H9 (cell line): Measurements from ENCODE around the gene CSTPP1. TPM values are rescaled to one million over a fixed set of nuclear protein-coding genes. Genes with fewer than 3 reads are reported as not detected.

Source experiments
- DNase-seq: peaks from one replicate; pipeline ENCODE4 v3.0.0-alpha.2; 2017
- H2AFZ ChIP-seq: one replicate; pipeline ENCODE4 v1.6.1; 2013; ENCODE audit warnings: mild to moderate bottlenecking, low read length, control low read depth, moderate library complexity
- H2AK5ac ChIP-seq: 2 replicates; pipeline ENCODE4 v1.6.1; 2013; ENCODE audit warnings: low read length, control low read depth, mixed read lengths; ENCODE audit not compliant: insufficient read length
- H2BK120ac ChIP-seq: one replicate; pipeline ENCODE4 v1.6.1; 2013; ENCODE audit warnings: low read depth, mild to moderate bottlenecking, low read length, control low read depth, inconsistent platforms; ENCODE audit not compliant: poor library complexity, severe bottlenecking
- H2BK12ac ChIP-seq: 2 replicates; pipeline ENCODE4 v1.6.1; 2013; ENCODE audit warnings: low read length, control low read depth, mixed read lengths, low read depth; ENCODE audit not compliant: insufficient read length
- H2BK15ac ChIP-seq: 2 replicates; pipeline ENCODE4 v1.6.1; 2013; ENCODE audit warnings: low read depth, low read length, control low read depth
- H2BK20ac ChIP-seq: one replicate; pipeline ENCODE4 v1.6.1; 2013; ENCODE audit warnings: low read depth, mild to moderate bottlenecking, low read length, control low read depth, inconsistent platforms; ENCODE audit not compliant: poor library complexity, severe bottlenecking
- H2BK5ac ChIP-seq: 2 replicates; pipeline ENCODE4 v1.6.1; 2013; ENCODE audit warnings: low read length, control low read depth, mixed read lengths; ENCODE audit not compliant: insufficient read length
- H3K14ac ChIP-seq: 2 replicates; pipeline ENCODE4 v1.6.1; 2013; ENCODE audit warnings: low read length, control low read depth; ENCODE audit not compliant: insufficient read depth
- H3K18ac ChIP-seq: 2 replicates; pipeline ENCODE4 v1.6.1; 2013; ENCODE audit warnings: low read depth, mild to moderate bottlenecking, mixed read lengths, low read length, control low read depth; ENCODE audit not compliant: insufficient read length
- H3K23ac ChIP-seq: 2 replicates; pipeline ENCODE4 v1.6.1; 2013; ENCODE audit warnings: low read length, control low read depth, mixed read lengths, low read depth; ENCODE audit not compliant: insufficient read length
- H3K23me2 ChIP-seq: 2 replicates; pipeline ENCODE4 v1.6.1; 2013; ENCODE audit warnings: low read depth, mild to moderate bottlenecking, mixed read lengths, low read length, control low read depth; ENCODE audit not compliant: insufficient read length, poor library complexity, severe bottlenecking
- H3K27ac ChIP-seq: 2 replicates; pipeline ENCODE4 v1.5.1; 2013; ENCODE audit warnings: low read length, control low read depth, mixed read lengths, low read depth; ENCODE audit not compliant: insufficient read length
- H3K27me3 ChIP-seq: 2 replicates; pipeline ENCODE4 v1.6.1; 2013; ENCODE audit warnings: low read length, control low read depth, inconsistent platforms; ENCODE audit not compliant: insufficient read depth
- H3K4ac ChIP-seq: 2 replicates; pipeline ENCODE4 v1.6.1; 2013; ENCODE audit warnings: low read depth, mild to moderate bottlenecking, control low read depth, inconsistent platforms, low read length, moderate library complexity
- H3K4me1 ChIP-seq: 2 replicates; pipeline ENCODE4 v1.6.1; 2013; ENCODE audit warnings: low read length, control low read depth, inconsistent platforms; ENCODE audit not compliant: insufficient read depth
- H3K4me2 ChIP-seq: 2 replicates; pipeline ENCODE4 v1.6.1; 2013; ENCODE audit warnings: low read length, control low read depth, mixed read lengths; ENCODE audit not compliant: insufficient read length, insufficient read depth
- H3K56ac ChIP-seq: 2 replicates; pipeline ENCODE4 v1.6.1; 2013; ENCODE audit warnings: low read depth, mild to moderate bottlenecking, mixed read lengths, low read length, control low read depth; ENCODE audit not compliant: insufficient read length
- H3K79me1 ChIP-seq: 2 replicates; pipeline ENCODE4 v1.6.1; 2013; ENCODE audit warnings: low read depth, mild to moderate bottlenecking, moderate library complexity, low read length, control low read depth, inconsistent platforms; ENCODE audit not compliant: insufficient read depth, poor library complexity, severe bottlenecking
- H3K79me2 ChIP-seq: 2 replicates; pipeline ENCODE4 v1.6.1; 2013; ENCODE audit warnings: low read length, control low read depth, inconsistent platforms; ENCODE audit not compliant: insufficient read depth
- H3K9ac ChIP-seq: 2 replicates; pipeline ENCODE4 v1.6.1; 2013; ENCODE audit warnings: low read length, control low read depth, mixed read lengths; ENCODE audit not compliant: insufficient read length; ENCODE audit errors: extremely low read depth
- H3K9me3 ChIP-seq: one replicate; pipeline ENCODE4 v1.6.1; 2013; ENCODE audit warnings: low read depth, low read length, inconsistent platforms; ENCODE audit not compliant: control insufficient read depth
- H3T11ph ChIP-seq: one replicate; pipeline ENCODE4 v1.6.1; 2013; ENCODE audit warnings: mild to moderate bottlenecking, low read length, control low read depth, inconsistent platforms
- H4K20me1 ChIP-seq: one replicate; pipeline ENCODE4 v1.6.1; 2013; ENCODE audit not compliant: control insufficient read depth, insufficient read length, insufficient read depth
- H4K5ac ChIP-seq: 2 replicates; pipeline ENCODE4 v1.6.1; 2013; ENCODE audit warnings: low read depth, mild to moderate bottlenecking, mixed read lengths, low read length, control low read depth; ENCODE audit not compliant: insufficient read length
- H4K8ac ChIP-seq: replicated peaks from 2 replicates; pipeline ENCODE4 v1.6.1; 2013; ENCODE audit warnings: low read length, control low read depth, mixed read lengths, low read depth; ENCODE audit not compliant: insufficient read length
- H4K91ac ChIP-seq: 2 replicates; pipeline ENCODE4 v1.6.1; 2013; ENCODE audit warnings: low read depth, mild to moderate bottlenecking, moderate library complexity, mixed read lengths, low read length, control low read depth; ENCODE audit not compliant: insufficient read length
- H3K27ac Mint-ChIP-seq, 3 experiments: 2 replicates in 2 of 3; 3 replicates in 1 of 3; pipeline ENCODE4 v1.8.0; 2020 to 2021; ENCODE audit warnings: mixed read lengths in 3 of 3, mild to moderate bottlenecking in 1 of 3, moderate library complexity in 1 of 3
- H3K27me3 Mint-ChIP-seq: 2 replicates; pipeline ENCODE4 v1.8.0; 2021; ENCODE audit warnings: low read depth, mild to moderate bottlenecking, moderate library complexity, mixed read lengths
- H3K36me3 Mint-ChIP-seq, 3 experiments: 2 replicates in 2 of 3; 3 replicates in 1 of 3; pipeline ENCODE4 v1.8.0; 2020 to 2021; ENCODE audit warnings: low read depth in 3 of 3, mixed read lengths in 3 of 3; ENCODE audit not compliant: insufficient read depth in 1 of 3
- H3K4me1 Mint-ChIP-seq, 2 experiments: 2 replicates each; pipeline ENCODE4 v1.8.0; 2020; ENCODE audit warnings: mixed read lengths in 2 of 2
- H3K4me3 Mint-ChIP-seq, 2 experiments: 2 replicates in 1 of 2; 3 replicates in 1 of 2; pipeline ENCODE4 v1.8.0; 2020 to 2021; ENCODE audit warnings: mild to moderate bottlenecking in 2 of 2, mixed read lengths in 2 of 2, moderate library complexity in 1 of 2
- H3K9me3 Mint-ChIP-seq, 2 experiments: 2 replicates in 1 of 2; 3 replicates in 1 of 2; pipeline ENCODE4 v1.8.0; 2020; ENCODE audit warnings: mild to moderate bottlenecking in 2 of 2, mixed read lengths in 2 of 2, moderate library complexity in 1 of 2
- WGBS: extraction: QIAGEN DNeasy Blood & Tissue Kit; methylation state at CpG from one replicate; pipeline ENCODE4 v1.1.7; 2013; ENCODE audit warnings: missing lambda C conversion rate, low lambda C conversion rate, mixed read lengths; ENCODE audit not compliant: insufficient read length; ENCODE audit errors: extremely low coverage; 5-methylcytosine and 5-hydroxymethylcytosine counted together
- total RNA-seq: library from RNA; stranded (reverse); gene quantifications from 2 replicates; pipeline ENCODE4 v1.2.1, GENCODE V29; 2021
- TF ChIP-seq, protein P1 (sequence below): fragments of 200-600 bp; sonication (generic); conservative IDR thresholded peaks from 3 replicates; pipeline ENCODE4 v1.8.0; 2021; ENCODE audit warnings: antibody characterized with exemption, mild to moderate bottlenecking

Gene CSTPP1
- total RNA-seq, 1 experiment from 2014 or later: 21.2 TPM

DNA sequence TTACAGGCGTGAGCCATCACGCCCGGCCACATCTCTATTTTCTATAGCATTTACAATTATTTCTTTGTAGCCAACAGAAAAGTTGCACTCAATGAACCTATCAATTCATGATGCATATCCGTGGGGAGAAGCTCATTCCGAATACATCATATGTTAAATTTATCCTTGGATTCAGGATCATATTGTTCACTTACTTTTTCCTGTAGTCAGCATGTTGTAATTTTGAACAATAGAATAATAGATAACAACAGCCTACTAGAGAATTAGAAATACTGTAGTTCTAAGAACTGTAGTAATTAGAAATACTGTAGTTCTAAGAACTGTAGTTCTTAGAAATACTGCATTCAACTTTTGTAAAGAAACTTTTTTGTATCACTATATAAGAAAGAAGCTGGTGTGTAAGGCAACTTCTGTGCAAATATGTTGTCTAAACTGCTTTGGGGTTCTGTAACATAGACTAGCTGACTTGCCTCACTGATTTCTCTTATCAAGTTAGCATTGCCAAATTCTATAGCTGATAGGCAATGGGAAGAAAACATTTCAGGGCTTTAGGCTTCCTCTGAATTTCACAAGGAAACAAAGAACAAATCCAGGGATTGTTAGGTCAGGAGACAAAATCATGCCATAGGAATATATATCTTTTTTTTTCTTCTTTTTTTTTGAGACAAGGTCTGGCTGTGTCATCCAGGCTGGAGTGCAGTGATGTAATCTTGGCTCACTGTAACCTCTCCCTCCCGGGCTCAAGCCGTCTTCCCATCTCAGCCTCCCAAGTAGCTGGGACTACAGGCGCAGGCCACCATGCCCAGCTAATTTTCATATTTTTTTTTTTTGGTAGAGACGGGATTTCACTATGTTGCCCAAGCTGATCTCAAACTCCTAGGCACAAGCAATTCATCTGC lies 91.9 kb downstream of the CSTPP1 start:
- H3K14ac ChIP-seq: no peak overlapping the region
- no peak overlapping the region for H4K91ac ChIP-seq
- H3K27ac ChIP-seq: no peak overlapping the region
- no peaks in the 10 kb centered on the region for H3K79me1 ChIP-seq
- H3K4me2 ChIP-seq: no peak overlapping the region
- H3K79me2 ChIP-seq: no peaks in the 10 kb centered on the region
- no peak overlapping the region for H3K9ac ChIP-seq
- Mint-ChIP-seq H3K9me3 (no peaks in the 10 kb centered on the region), H3K27ac (peak overlapping the region in 1 of 3 experiments; percentile 73; a peak in 1 of 7 replicates), H3K4me3 (no peak overlapping the region), H3K27me3 (no peaks in the 10 kb centered on the region), H3K4me1 (peaks cover 8 to 11% of the 10 kb centered on the region in 2 experiments), H3K36me3 (no peaks in the 10 kb centered on the region)
- no peaks in the 10 kb centered on the region for H3K27me3 ChIP-seq
- no peak overlapping the region for H3K23ac ChIP-seq
- no CpG with 5 or more reads among the region's 9 CpGs for WGBS
- H3K18ac ChIP-seq: no peak overlapping the region
- H2AFZ ChIP-seq: no peak overlapping the region
- TF ChIP-seq, protein P1, sequence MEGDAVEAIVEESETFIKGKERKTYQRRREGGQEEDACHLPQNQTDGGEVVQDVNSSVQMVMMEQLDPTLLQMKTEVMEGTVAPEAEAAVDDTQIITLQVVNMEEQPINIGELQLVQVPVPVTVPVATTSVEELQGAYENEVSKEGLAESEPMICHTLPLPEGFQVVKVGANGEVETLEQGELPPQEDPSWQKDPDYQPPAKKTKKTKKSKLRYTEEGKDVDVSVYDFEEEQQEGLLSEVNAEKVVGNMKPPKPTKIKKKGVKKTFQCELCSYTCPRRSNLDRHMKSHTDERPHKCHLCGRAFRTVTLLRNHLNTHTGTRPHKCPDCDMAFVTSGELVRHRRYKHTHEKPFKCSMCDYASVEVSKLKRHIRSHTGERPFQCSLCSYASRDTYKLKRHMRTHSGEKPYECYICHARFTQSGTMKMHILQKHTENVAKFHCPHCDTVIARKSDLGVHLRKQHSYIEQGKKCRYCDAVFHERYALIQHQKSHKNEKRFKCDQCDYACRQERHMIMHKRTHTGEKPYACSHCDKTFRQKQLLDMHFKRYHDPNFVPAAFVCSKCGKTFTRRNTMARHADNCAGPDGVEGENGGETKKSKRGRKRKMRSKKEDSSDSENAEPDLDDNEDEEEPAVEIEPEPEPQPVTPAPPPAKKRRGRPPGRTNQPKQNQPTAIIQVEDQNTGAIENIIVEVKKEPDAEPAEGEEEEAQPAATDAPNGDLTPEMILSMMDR: no peak
- H4K8ac ChIP-seq: no peak overlapping the region
- H3K4ac ChIP-seq: no peak overlapping the region
- no peak overlapping the region for H2BK12ac ChIP-seq
- no peak overlapping the region for H2BK120ac ChIP-seq
- H3T11ph ChIP-seq: no peak overlapping the region
- DNase-seq: no peak
- no peak overlapping the region for H3K56ac ChIP-seq
- no peak overlapping the region for H4K5ac ChIP-seq
- H3K4me1 ChIP-seq: peaks cover under 1% of the 10 kb centered on the region; the same call in 1 of the 2 replicates
- no peak overlapping the region for H2AK5ac ChIP-seq
- H2BK15ac ChIP-seq: no peak overlapping the region
- H2BK20ac ChIP-seq: no peak overlapping the region
- H3K23me2 ChIP-seq: no peaks in the 10 kb centered on the region
- no peaks in the 10 kb centered on the region for H4K20me1 ChIP-seq
- no peak overlapping the region for H2BK5ac ChIP-seq
- no peaks in the 10 kb centered on the region for H3K9me3 ChIP-seq
